Right atrium auricular region (tissue), 2 donors: Measurements from ENCODE around the gene TRERF1. TPM values are rescaled to one million over a fixed set of nuclear protein-coding genes. Genes with fewer than 3 reads are reported as not detected.

Source experiments
- DNase-seq: peaks from one replicate; pipeline ENCODE4 v3.0.0-alpha.2; 2019; ENCODE audit warnings: low spot score
- H3K27ac ChIP-seq, 2 donors: fragments of 200-600 bp; sonication (generic); 1 replicate in 1 of 2; 2 replicates in 1 of 2; pipeline ENCODE4 v1.5.1; 2016 to 2019
- H3K27me3 ChIP-seq, 2 donors: fragments of 200-600 bp; sonication (generic); one replicate each; pipeline versions ENCODE4 v1.5.1 to v1.6.0; 2017 to 2019
- H3K36me3 ChIP-seq: fragments of 200-600 bp; sonication (generic); one replicate; pipeline ENCODE4 v1.5.1; 2016
- H3K4me1 ChIP-seq, 2 donors: fragments of 200-600 bp; sonication (generic); one replicate each; pipeline versions ENCODE4 v1.5.1 to v1.6.0; 2017 to 2019
- H3K4me3 ChIP-seq, 2 donors: fragments of 200-600 bp; sonication (generic); 1 replicate in 1 of 2; 2 replicates in 1 of 2; pipeline ENCODE4 v1.5.1; 2017 to 2019; ENCODE audit warnings: mild to moderate bottlenecking in 1 of 2, moderate library complexity in 1 of 2
- H3K9me3 ChIP-seq, 2 donors: fragments of 200-600 bp; sonication (generic); one replicate each; pipeline ENCODE4 v1.5.1; 2019
- CTCF ChIP-seq, 2 donors: fragments of 200-600 bp; sonication (generic); IDR thresholded peaks; one replicate each; pipeline ENCODE4 v1.5.1; 2019; ENCODE audit warnings: antibody characterized with exemption in 2 of 2
- total RNA-seq, 2 donors: library from RNA; depleted of rRNA; stranded (reverse); fragments of >200 nt; gene quantifications; one replicate each; pipeline ENCODE4 v1.1.0, GENCODE V29; 2016

The TRERF1 gene
- total RNA-seq, 2 donors from 2014 or later = 1.9 to 2.5 TPM

- Histone ChIP-seq H3K4me3 (no peak overlapping the region), H3K27ac (no peak overlapping the region), H3K9me3 (no peaks in the 10 kb centered on the region), H3K27me3 (no peaks in the 10 kb centered on the region), H3K4me1 (peaks cover 0 to 17% of the 10 kb centered on the region in 2 donors), H3K36me3 (no peaks in the 10 kb centered on the region)
- TF ChIP-seq CTCF (IDR thresholded peaks at IDR 0.05) = no peak
- DNase-seq = no peak
Observed at GRCh38 chr6:42400061-42400760, 51.5 kb downstream of the TRERF1 start.

- no peak overlapping the region for H3K4me3 ChIP-seq
- no peaks in the 10 kb centered on the region for H3K4me1 ChIP-seq
- H3K27ac ChIP-seq = no peak overlapping the region
- no peak for TF ChIP-seq CTCF (IDR thresholded peaks at IDR 0.05)
- H3K27me3 ChIP-seq = no peaks in the 10 kb centered on the region
- no peaks in the 10 kb centered on the region for H3K36me3 ChIP-seq
- H3K9me3 ChIP-seq = no peaks in the 10 kb centered on the region
- DNase-seq = no peak
Observed at GRCh38 chr6:42396720-42397119, 55.0 kb downstream of the TRERF1 start.

- no peak overlapping the region for H3K4me3 ChIP-seq
- DNase-seq = no peak
- H3K4me1 ChIP-seq = no peaks in the 10 kb centered on the region
- H3K9me3 ChIP-seq = no peaks in the 10 kb centered on the region
- TF ChIP-seq CTCF (IDR thresholded peaks at IDR 0.05) = no peak
- H3K27ac ChIP-seq = no peak overlapping the region
- H3K36me3 ChIP-seq = no peaks in the 10 kb centered on the region
- H3K27me3 ChIP-seq = no peaks in the 10 kb centered on the region
Observed at GRCh38 chr6:42394881-42395620, 56.7 kb downstream of the TRERF1 start.

GRCh38 chr6:42394151-42394550, 57.6 kb downstream of the TRERF1 start:
- Histone ChIP-seq H3K9me3 (no peaks in the 10 kb centered on the region), H3K4me3 (no peak overlapping the region), H3K4me1 (no peaks in the 10 kb centered on the region), H3K27ac (no peak overlapping the region), H3K36me3 (no peaks in the 10 kb centered on the region), H3K27me3 (no peaks in the 10 kb centered on the region)
- TF ChIP-seq CTCF (IDR thresholded peaks at IDR 0.05) = no peak
- no peak for DNase-seq

GRCh38 chr6:42393339-42393738, 58.4 kb downstream of the TRERF1 start:
- Histone ChIP-seq H3K27me3 (no peaks in the 10 kb centered on the region), H3K9me3 (no peaks in the 10 kb centered on the region), H3K4me1 (no peaks in the 10 kb centered on the region), H3K36me3 (no peaks in the 10 kb centered on the region), H3K4me3 (no peak overlapping the region), H3K27ac (no peak overlapping the region)
- no peak for DNase-seq
- no peak for TF ChIP-seq CTCF (IDR thresholded peaks at IDR 0.05)
